Left cardiac atrium (tissue), 4 donors: Measurements from ENCODE around the gene IL31RA. TPM values are rescaled to one million over a fixed set of nuclear protein-coding genes. Genes with fewer than 3 reads are reported as not detected.
A peak's percentile ranks its signal among the peaks of the same experiment; 100 is the strongest.
"Not testable (repeated sequence)": the region's sequence is repeated elsewhere in the genome, so short reads cannot be mapped to it uniquely, and the experiment has no call there.

Experiments
- ATAC-seq, 2 donors: fragments of 200-7000 bp; cut with Tn5 transposase; one replicate each; pipeline ENCODE4 v1.9.1; 2020; ENCODE audit warnings: mild to moderate bottlenecking in 2 of 2, moderate library complexity in 2 of 2
- DNase-seq: peaks from one replicate; pipeline ENCODE4 v3.0.0-alpha.2; 2020
- intact Hi-C, 2 donors: fragments of 100-400 bp; cut with DNase I; formaldehyde crosslinking; loops; one replicate each; pipeline versions ENCODE4 v1.14.1 to v1.15.1; 2022 to 2023
- total RNA-seq, 2 donors: library from RNA; stranded (reverse); fragmentation: NEBNext Ultra II Directional; extraction: Animal tissue kit (Norgen Biotek cat#: 25700); gene quantifications; one replicate each; pipeline ENCODE4 v1.2.1, GENCODE V29; 2021
- donor health status: DM: no; HTN: yes; CAD: no.
- donor health status: DM: no; HTN: yes; CAD: no; lungs with severe emphysema.
- donor health status: DM: yes; HTN: yes; CAD: no.
- donor health status: Dilated cardiomyopathy.

Gene IL31RA
- total RNA-seq, 2 donors from 2014 or later: not detected

GRCh38 chr5:55919625-55920024 is 68.5 kb downstream of the IL31RA start:
- intact Hi-C loops: no loop called here
- DNase-seq (no peak), ATAC-seq (no peak)

GRCh38 chr5:55920784-55921183 is 69.6 kb downstream of the IL31RA start:
- no peak for DNase-seq
- intact Hi-C loops: no loop called here
- ATAC-seq: no peak

GRCh38 chr5:55921617-55922016 is 70.5 kb downstream of the IL31RA start:
- DNase-seq: no peak
- intact Hi-C loops: no loop called here
- no peak for ATAC-seq

- ATAC-seq (peak; percentile 47 to 64), DNase-seq (peak; percentile 49)
- intact Hi-C loops: no loop called here
Observed at GRCh38 chr5:55923177-55923771, 72.1 kb downstream of the IL31RA start.

GRCh38 chr5:55923865-55924500 is 72.8 kb downstream of the IL31RA start:
- no peak for DNase-seq
- ATAC-seq: no peak
- intact Hi-C loops: no loop called here

- ATAC-seq: no peak
- DNase-seq: no peak
- intact Hi-C loops: no loop called here
Observed at GRCh38 chr5:55924744-55925143, 73.6 kb downstream of the IL31RA start.

GRCh38 chr5:55925181-55925580 is 74.0 kb downstream of the IL31RA start:
- ATAC-seq: no peak
- intact Hi-C loops: no loop called here
- DNase-seq: no peak

DNA sequence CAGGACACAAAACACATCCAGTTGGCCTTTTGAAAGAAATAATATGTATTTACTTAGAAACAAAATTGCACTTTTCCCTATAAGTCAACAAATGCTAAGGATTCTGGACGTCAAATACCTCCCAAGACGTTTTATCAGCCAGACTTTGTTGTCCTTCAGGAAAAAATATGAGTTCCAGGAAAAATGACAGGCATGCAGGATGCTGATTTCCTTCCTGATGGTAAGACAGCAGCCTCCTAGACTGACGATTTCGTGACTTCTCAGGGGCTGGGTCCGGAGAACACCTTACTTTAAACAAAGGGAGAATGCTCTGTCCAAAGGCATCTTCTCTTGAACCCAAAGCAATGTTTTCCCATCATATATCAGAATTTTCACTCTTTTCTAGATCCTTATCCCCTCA is 74.6 kb downstream of the IL31RA start:
- intact Hi-C loops: no loop called here
- ATAC-seq: no peak
- DNase-seq: no peak

GRCh38 chr5:55926476-55926875 is 75.3 kb downstream of the IL31RA start:
- intact Hi-C loops: no loop called here
- DNase-seq: no peak
- ATAC-seq: no peak

DNA sequence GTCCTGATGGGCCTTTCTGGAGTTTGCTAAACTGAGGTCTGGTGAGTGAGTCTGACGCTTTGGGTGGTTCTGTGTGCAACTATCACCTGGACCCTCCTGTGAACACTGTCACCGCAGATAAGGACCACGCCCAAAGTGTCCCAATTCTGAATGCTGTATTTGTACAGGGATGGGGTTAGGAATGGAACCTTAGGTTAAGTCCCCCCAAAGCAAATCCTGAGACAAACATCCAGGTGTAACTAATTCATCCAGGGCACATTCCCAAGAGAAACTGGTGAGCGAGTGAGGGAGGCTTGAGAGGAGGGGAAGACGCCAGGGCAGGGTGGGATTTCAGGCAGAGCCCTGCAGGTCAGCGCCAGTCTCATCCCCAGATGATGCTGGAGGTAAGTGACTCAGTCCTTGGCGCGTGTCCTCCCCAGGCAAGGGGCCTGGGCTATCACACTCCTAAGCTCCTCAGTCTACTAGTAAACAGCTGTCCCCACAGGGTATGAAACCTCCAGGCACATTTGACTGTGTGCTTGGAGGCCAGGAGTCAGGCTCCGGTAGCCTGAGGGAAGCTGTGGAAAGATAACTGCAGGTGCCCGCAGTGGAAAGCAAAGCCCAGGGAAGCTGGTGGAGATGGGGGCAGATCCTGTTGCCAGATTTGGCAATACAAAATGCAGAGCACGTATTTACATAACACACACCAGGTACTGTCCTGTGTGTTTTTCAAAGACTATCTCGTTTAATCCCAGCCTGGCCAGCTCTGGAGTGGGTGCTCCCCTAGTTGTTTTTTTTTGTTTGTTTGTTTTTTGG is 76.9 kb downstream of the IL31RA start:
- intact Hi-C loops: no loop called here
- no peak for ATAC-seq
- DNase-seq: no peak

DNA sequence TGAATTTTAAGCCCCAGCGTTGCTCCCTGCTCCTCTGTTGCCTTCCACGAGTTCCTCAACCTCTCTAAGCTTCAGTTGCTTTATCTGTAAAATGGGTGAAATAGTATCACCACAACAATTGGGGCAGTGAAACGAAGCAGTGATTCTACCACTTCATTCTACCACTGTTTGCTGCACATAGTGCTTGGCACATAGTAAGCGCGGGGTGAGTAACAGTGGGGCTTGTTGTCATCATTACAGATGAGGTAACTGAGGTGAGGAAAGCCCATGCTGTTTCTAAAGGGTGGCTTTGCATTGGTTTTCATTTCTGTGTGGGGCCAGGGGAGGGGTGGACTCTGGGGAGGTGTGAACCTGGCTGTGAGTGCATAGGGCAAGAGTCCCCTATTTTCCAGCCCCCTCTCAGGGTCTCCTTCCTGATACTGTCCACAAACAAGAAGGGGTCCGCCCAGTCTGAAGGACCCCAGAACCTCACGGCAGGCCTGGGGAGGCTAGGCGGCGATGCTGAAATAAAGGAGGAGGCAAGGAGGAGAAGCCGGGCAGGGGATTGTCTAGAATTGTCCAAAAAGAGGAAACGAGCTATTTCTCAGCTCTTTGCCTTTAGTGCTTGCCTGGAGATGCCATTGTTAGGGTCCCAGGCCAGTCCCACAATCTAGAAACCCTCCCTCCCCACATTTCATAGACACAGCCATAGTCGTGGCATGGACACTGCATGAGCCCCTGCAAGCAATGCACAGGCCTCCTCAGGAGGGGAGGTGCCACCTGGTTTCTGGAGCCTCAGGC is 78.1 kb downstream of the IL31RA start:
- ATAC-seq (no peak), DNase-seq (no peak)
- intact Hi-C loops: no loop called here

GRCh38 chr5:55932700-55933099 is 81.5 kb downstream of the IL31RA start:
- ATAC-seq: no peak
- intact Hi-C loops: loop anchor here in 1 of 2 donors (5.0 kb wide), 1 partner anchor 260 kb away; no protein-coding TSS in a partner anchor
- DNase-seq: no peak

DNA sequence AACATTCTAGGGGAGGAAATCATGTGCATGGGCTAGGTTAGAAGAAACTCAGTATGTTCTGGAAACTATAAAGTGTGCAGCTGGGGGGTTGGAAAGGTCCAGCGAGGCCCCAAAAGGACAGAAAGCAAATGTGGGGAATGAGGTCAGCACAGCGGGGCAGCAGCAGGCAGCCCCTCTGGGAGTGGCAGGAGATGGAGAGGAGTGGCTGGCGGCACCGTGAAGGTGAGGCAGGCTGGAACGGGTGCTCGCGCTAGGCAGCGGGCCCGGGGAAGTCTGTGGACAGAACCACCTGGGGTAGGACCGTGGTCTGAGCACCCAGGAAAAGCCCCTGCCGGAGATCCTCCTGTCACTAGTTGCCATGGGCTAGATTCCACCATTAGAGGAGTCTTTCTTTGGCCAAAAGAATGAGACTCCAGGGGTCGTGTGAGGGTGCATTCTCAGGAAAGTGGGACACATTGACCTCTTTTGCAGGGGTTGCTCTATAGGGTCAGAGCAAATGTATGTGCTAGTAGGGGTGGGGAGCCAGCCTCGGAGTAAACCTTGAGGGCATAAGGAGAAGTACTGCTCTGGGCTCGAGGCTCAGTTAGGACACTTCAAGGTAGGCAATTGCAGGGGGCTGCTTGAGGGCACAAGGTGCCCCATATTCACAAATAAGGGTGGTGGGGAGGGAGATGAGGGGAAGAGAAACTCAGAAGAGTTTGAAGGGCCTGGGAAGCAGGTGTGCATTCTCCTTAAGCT is 82.4 kb downstream of the IL31RA start:
- no peak for ATAC-seq
- DNase-seq: no peak
- intact Hi-C loops: loop anchor here in 1 of 2 donors (5.0 kb wide), 1 partner anchor 259 kb away; no protein-coding TSS in a partner anchor

DNA sequence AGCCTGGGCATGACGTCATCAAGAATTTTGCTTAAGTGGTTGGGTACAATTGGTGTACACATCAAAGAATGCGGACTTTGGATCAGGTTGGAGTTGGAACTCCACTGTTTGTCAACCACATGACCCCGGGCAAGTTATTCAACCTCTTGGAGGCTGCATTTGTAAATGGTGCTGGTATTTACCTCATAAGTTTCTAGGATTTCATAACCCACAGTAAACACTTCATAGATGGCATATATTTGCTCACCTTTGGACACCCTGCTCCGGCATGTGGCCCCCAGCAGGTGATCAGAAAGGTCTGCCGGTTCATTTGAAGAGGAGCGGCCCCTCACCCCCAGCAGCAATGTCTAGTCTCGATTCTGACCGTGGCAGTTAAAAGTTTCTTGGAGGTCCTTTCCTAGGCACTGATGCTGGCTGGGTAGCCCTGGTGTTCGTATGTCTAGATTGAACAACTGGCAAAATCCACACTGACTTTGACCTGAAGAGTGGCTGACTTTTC is 83.0 kb downstream of the IL31RA start:
- DNase-seq (no peak), ATAC-seq (no peak)
- intact Hi-C loops: loop anchor here in 1 of 2 donors (5.0 kb wide), 1 partner anchor 258 kb away; no protein-coding TSS in a partner anchor

DNA sequence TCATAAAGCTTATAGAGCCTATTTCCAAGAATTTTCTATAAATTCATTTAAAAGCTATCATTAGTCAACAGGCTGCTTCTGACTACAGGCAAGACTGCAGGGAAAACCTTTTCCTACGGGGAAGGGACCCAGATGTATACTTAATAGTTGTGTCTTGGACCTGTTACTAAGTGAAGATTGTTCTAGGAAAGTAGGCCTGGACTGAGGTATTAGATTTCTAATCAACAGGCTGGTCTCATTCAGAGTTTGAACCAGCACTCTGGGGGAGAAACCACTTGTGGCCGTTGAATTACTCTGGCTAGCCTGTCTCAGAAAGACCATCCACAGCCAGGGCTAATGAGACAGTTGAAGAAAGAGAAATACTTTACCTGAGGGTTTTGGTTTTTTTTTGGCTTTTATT is 83.6 kb downstream of the IL31RA start:
- DNase-seq: no peak
- intact Hi-C loops: loop anchor here (5.0 kb wide), 2 partner anchors 258 to 268 kb away; no protein-coding TSS in a partner anchor
- ATAC-seq: no peak

DNA sequence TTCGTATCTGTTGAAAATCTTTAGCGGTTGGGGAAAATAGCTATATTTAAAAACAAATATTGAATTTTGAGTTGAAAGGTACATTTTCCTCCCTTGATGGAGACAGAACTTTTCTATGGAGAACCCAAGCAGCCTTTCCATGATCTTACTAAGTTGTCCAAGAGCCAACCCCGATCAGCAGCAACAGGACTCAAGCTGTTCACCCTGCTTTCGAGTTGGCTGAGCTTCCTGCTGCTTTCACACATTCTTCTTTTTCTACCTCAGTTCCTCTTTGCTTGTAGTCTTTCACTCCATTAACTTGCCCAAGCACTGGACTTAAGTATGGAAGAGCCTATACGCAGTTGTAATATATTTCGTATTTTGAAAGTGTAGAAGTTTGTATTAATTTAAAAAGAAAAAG is 84.2 kb downstream of the IL31RA start:
- intact Hi-C loops: loop anchor here in 1 of 2 donors (5.0 kb wide), 1 partner anchor 267 kb away; no protein-coding TSS in a partner anchor
- DNase-seq (no peak), ATAC-seq (no peak)

DNA sequence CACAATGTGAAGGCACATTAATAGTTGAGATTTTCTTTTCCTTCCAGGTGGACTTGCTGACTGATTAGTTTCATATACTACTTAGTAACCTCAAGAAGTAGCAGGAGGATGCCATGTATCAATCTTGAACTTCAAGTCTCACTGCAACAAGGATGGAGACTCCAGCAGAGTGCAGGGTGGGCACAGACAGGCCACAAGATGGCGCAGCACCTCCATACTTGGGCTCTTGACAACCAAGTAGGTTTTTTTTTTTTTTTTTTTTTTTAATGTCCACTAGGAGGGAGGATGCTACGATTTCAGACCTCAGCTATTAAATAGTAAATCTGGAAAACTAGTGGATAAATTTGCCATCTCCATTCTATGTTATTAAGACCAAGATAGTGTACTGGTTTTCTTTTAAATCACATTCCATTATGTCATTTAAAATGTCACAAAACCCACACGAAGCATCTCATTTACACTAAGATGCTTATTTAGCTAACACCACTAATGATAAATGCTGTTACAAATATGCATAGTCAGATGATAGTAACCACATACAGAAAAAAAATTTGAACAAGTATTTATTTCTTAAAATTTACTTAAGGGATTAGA is 85.0 kb downstream of the IL31RA start:
- DNase-seq: peak; percentile 83
- intact Hi-C loops: loop anchor here in 1 of 2 donors (5.0 kb wide), 1 partner anchor 266 kb away; no protein-coding TSS in a partner anchor
- ATAC-seq: peak; percentile 80 to 86

- not testable (repeated sequence) for DNase-seq, ATAC-seq
- intact Hi-C loops: loop anchor here in 1 of 2 donors (5.0 kb wide), 1 partner anchor 265 kb away; no protein-coding TSS in a partner anchor
Observed at GRCh38 chr5:55937598-55937997, 86.4 kb downstream of the IL31RA start.
